ENCODE measurements around the gene CCN2.

DNA sequence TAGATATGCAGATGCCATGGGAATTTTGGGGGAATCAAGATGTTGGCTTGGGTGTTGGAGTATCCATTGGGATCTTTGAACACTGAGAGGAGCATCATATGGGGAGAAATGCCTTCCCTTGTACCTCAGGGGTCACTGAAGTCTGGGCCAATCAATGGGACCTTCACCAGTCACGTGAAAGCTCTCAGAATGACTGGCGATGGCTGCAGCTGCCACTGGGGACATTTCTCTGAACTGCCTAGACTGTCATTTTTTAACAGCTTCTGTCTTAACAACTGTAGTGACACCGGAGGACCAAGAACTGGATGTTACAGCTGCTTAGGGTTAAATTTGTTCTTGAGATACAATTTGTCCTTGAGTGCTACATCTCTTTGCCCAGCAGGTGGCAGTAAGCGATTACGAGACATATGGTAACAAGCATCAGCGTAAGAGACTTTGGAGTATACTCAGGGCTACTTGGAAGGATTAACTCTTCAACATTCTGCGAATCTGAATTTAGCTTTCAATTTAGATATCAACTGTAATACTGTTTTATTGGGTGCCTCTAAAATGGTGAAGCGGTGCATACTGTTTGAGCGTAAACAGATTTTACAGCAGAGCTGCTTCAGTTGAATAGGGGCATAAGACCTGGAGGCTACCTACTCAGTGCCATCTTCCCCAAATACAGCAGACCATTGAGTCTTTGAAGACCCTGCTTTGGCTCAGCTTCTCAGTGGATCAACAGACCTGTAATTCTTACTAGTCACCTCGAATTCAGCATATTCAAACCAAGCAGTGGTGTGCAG, 36.0 kb downstream of the CCN2 start:
- TF ChIP-seq, protein P1, sequence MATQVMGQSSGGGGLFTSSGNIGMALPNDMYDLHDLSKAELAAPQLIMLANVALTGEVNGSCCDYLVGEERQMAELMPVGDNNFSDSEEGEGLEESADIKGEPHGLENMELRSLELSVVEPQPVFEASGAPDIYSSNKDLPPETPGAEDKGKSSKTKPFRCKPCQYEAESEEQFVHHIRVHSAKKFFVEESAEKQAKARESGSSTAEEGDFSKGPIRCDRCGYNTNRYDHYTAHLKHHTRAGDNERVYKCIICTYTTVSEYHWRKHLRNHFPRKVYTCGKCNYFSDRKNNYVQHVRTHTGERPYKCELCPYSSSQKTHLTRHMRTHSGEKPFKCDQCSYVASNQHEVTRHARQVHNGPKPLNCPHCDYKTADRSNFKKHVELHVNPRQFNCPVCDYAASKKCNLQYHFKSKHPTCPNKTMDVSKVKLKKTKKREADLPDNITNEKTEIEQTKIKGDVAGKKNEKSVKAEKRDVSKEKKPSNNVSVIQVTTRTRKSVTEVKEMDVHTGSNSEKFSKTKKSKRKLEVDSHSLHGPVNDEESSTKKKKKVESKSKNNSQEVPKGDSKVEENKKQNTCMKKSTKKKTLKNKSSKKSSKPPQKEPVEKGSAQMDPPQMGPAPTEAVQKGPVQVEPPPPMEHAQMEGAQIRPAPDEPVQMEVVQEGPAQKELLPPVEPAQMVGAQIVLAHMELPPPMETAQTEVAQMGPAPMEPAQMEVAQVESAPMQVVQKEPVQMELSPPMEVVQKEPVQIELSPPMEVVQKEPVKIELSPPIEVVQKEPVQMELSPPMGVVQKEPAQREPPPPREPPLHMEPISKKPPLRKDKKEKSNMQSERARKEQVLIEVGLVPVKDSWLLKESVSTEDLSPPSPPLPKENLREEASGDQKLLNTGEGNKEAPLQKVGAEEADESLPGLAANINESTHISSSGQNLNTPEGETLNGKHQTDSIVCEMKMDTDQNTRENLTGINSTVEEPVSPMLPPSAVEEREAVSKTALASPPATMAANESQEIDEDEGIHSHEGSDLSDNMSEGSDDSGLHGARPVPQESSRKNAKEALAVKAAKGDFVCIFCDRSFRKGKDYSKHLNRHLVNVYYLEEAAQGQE (IDR thresholded peaks at IDR 0.05; ENCODE audit: low read depth): no peak
- TF ChIP-seq, protein P2, sequence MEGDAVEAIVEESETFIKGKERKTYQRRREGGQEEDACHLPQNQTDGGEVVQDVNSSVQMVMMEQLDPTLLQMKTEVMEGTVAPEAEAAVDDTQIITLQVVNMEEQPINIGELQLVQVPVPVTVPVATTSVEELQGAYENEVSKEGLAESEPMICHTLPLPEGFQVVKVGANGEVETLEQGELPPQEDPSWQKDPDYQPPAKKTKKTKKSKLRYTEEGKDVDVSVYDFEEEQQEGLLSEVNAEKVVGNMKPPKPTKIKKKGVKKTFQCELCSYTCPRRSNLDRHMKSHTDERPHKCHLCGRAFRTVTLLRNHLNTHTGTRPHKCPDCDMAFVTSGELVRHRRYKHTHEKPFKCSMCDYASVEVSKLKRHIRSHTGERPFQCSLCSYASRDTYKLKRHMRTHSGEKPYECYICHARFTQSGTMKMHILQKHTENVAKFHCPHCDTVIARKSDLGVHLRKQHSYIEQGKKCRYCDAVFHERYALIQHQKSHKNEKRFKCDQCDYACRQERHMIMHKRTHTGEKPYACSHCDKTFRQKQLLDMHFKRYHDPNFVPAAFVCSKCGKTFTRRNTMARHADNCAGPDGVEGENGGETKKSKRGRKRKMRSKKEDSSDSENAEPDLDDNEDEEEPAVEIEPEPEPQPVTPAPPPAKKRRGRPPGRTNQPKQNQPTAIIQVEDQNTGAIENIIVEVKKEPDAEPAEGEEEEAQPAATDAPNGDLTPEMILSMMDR (IDR thresholded peaks at IDR 0.05 in 2 of 3, conservative IDR thresholded peaks at IDR 0.05 in 1 of 3; ENCODE audit: borderline replicate concordance in 1 of 3, insufficient read depth in 1 of 3, low read depth in 2 of 3, low read length in 2 of 3): peak; percentile 75 to 94 (median 87)
- TF ChIP-seq, protein P3, sequence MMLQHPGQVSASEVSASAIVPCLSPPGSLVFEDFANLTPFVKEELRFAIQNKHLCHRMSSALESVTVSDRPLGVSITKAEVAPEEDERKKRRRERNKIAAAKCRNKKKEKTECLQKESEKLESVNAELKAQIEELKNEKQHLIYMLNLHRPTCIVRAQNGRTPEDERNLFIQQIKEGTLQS (IDR thresholded peaks at IDR 0.05): no peak
- no peak for TF ChIP-seq POLR2A (IDR thresholded peaks at IDR 0.05; ENCODE audit: borderline replicate concordance, extremely low read depth, insufficient read depth, insufficient read length)
- no peak for TF ChIP-seq EZH2 (IDR thresholded peaks at IDR 0.05)
- TF ChIP-seq, protein P4, sequence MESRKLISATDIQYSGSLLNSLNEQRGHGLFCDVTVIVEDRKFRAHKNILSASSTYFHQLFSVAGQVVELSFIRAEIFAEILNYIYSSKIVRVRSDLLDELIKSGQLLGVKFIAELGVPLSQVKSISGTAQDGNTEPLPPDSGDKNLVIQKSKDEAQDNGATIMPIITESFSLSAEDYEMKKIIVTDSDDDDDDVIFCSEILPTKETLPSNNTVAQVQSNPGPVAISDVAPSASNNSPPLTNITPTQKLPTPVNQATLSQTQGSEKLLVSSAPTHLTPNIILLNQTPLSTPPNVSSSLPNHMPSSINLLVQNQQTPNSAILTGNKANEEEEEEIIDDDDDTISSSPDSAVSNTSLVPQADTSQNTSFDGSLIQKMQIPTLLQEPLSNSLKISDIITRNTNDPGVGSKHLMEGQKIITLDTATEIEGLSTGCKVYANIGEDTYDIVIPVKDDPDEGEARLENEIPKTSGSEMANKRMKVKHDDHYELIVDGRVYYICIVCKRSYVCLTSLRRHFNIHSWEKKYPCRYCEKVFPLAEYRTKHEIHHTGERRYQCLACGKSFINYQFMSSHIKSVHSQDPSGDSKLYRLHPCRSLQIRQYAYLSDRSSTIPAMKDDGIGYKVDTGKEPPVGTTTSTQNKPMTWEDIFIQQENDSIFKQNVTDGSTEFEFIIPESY (IDR thresholded peaks at IDR 0.05; ENCODE audit: extremely low read depth, insufficient replicate concordance, low read length): no peak
- TF ChIP-seq RAD21 (IDR thresholded peaks at IDR 0.05; ENCODE audit: low read depth): peak; percentile 78
- no peak for TF ChIP-seq POLR2AphosphoS5 (IDR thresholded peaks at IDR 0.05; ENCODE audit: low read depth, low read length)
- no peak for TF ChIP-seq SP1 (IDR thresholded peaks at IDR 0.05; ENCODE audit: low read depth)
- TF ChIP-seq JUND (IDR thresholded peaks at IDR 0.05): no peak
